ENCODE results near the gene SCIN. TPM values are rescaled to one million over a fixed set of nuclear protein-coding genes. Genes with fewer than 3 reads are reported as not detected.

SCIN gene
- total RNA-seq, result not detected in 2 replicates

DNA sequence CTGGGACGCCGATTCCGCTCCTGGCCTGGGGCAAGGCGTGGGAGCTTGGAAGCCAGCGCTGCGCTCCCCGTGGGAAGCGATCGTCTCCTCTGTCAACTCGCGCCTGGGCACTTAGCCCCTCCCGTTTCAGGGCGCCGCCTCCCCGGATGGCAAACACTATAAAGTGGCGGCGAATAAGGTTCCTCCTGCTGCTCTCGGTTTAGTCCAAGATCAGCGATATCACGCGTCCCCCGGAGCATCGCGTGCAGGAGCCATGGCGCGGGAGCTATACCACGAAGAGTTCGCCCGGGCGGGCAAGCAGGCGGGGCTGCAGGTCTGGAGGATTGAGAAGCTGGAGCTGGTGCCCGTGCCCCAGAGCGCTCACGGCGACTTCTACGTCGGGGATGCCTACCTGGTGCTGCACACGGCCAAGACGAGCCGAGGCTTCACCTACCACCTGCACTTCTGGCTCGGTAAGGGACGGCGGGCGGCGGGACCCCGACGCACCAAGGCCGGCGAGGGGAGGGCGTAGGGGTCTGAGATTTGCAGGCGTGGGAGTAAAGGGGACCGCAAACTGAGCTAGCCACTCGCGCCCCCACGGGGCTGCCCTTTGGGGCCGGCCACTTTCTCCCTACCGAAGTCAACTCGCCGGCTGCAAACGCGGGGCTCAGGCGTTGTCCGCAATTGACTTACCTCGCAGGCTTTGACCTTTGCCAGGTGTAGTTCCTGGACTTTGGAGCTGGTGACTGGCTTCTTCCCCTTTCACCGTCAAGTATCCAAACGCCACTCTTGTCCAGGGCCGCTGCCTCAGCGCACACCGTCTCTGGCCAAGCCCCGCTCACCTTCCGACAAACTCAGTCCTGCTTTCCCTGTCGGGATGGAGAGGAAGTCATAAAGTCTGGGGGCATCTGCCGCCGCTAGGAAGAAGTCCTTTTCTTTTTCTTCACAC lies at the start of gene SCIN:
Gene SCIN, plus strand, starts transcription at position 187 of the 928 bp plus-strand sequence. Its CDS starts 67 bp downstream, at position 254.

DNA sequence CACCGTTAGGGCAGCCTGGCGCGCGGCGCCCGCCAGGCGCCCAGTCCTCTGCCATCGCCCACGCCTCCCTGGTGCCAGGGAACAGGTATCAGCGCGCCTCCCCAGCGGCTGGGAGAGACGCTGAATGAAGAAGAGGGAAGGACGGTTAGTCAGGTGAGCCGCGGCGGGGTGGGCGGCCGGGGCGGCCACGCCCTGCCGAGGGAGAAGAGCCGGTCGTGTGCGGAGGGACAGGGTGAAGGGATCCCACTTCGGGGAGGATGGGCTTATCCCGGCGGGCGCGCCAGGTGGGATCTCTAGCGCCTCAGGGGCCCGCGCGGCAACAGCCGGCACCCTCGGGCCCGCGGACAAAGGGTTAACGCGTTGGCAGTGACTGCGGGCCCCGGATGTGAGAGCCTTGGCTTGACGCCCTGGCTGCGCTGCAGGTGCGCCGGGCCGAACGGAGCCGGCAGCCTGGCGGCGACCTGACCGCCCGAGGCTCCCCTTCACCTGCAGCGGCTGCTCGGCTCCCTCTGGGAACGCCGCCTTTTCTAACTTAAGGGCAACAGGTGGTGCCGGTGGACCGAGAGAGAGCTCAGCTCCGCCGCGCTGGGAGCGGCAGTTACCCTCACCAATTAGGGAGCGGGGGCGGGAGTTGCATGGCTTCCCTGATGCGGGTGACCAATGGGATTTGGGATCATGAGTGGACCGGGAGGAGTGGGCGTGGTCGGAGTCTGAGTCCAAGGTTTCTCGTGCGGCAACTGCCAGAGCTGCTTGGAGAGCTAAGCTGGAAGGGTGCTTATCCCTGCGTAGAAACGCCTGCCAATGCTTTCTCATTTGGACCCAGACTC lies 116.6 kb downstream of the SCIN start, which contains the start of gene ARL4A:
Gene ARL4A, plus strand, starts transcription at position 743 of the 827 bp plus-strand sequence. CDS start 622 bp downstream, outside the sequence.

Other genes starting within 250 kb of the SCIN start
- gene VWDE, start 166.9 kb upstream of the SCIN start, total RNA-seq, result under 0.01 and 0.18 TPM in 2 replicates
- gene ARL4A, start 116.9 kb downstream of the SCIN start, total RNA-seq, result 29.4 and 35.8 TPM in 2 replicates